NCI-H446 (cell line): Measurements from ENCODE around the gene AFG1L.
"Not testable (repeated sequence)": the region's sequence is repeated elsewhere in the genome, so short reads cannot be mapped to it uniquely, and the experiment has no call there.

Source experiments
- DNase-seq, 2 experiments: peaks; one replicate each; lab custom pipeline; 2025; lab: John Stamatoyannopoulos, UW

AFG1L gene

DNA sequence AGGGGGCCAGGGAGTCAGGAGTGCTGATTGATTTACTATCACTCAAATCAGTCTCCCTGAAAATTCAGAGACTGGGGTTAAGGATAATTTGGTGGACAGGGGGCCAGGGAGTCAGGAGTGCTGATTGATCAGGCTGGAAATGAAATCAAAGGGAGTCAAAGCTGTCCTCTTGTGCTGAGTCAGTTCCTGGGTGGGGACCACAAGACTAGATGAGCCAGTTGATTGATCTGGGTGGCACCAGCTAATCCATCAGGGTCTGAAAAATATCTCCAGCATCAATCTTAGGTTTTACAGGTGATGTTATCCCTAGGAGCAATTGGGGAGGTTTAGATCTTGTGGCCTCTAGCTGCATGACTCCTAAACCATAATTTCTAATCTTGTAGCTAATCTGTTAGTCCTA is 6.1 kb upstream of the AFG1L start:
- DNase-seq = no peak

DNA sequence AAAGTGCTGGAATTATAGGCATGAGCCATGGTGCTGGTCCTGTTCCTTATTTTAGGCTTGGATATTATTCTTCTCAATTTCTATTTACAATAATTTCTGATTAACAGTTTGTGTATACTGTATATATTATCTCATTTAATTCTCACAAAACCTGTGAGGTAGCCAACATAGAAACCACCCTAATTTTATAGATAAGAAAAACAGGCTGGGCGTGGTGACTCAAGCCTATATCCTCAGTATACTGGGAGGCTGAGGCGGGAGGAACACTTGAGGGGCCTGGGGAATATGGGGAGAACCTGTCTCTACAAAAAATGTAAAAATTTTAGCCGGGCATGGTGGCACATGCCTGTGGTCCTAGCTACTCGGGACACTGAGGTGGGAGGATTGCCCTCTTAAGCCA is 3.8 kb upstream of the AFG1L start:
- DNase-seq = no peak

GRCh38 chr6:108292561-108292960 is 2.3 kb upstream of the AFG1L start:
- not testable (repeated sequence) for DNase-seq

DNA sequence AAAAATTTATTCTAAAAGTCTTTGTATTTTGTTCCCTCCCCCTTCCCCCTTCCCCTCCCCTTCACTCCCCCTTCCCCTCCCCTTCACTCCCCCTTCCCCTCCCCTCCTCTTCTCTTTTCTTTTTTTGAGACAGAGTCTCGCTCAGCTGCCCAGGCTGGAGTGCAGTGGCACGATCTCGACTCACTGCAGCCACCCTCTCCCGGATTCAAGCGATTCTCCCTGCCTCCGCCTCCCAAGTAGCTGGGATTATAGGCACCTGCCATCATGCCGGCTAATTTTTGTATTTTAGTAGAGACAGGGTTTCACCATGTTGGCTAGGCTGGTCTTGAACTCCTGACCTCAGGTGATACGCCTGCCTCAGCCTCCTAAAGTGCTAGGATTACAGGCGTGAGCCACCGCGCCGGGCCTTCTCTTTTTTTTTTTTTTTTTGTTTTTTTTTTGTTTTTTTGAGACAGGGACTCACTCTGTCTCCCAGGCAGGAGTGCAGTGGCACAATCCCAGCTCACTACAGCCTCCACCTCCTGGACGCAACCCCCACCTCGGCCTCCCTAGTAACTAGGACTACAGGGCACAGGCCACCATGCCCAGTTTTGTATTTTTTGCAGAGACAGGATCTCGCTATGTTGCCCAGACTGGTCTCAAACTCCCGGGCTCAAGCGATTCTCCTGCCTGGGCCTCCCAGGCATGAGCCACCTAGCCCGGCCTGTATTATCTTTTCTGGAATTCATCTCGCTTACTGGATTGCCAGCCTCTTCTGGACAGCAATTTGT is 1.1 kb upstream of the AFG1L start:
- no peak for DNase-seq

DNA sequence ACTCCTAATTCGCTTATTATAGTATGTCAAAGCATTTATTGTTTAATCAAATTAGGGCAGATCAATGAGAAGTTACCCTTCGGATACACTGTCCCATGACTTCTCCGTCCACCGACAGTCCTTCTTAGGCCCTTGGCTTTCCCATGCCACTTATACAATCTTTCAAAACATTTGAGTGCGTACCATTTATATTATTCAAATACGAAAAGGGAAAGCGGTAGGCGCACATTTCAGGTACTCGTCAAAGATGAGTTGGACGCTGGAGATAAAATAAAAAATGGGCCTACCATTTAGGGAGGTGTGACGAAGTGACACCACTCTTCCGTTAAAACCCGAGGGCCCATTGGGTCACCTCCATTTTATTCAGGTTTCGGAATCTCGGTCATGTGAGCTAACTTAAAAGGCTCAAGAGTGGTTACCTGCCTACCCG is 542 bp upstream of the AFG1L start:
- no peak for DNase-seq

DNA sequence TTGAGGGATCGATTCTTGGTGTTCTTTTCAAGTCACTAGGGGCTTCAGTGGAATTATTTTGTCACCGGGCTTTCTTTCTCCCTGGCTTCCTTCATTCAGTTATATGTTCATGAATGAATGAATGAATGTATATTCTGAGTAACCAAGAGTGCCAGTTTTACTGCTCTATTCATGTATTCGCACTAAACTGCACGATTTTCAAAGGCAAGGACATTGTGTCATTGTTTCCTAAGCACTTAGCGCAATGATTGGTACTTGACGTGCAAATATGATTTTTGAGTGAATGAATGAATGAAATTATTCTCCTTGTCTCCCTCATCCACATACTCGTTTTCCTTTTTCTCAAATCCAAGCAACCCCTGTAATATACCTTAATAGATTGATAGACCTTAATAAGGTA is 822 bp downstream of the AFG1L start:
- no peak for DNase-seq

DNA sequence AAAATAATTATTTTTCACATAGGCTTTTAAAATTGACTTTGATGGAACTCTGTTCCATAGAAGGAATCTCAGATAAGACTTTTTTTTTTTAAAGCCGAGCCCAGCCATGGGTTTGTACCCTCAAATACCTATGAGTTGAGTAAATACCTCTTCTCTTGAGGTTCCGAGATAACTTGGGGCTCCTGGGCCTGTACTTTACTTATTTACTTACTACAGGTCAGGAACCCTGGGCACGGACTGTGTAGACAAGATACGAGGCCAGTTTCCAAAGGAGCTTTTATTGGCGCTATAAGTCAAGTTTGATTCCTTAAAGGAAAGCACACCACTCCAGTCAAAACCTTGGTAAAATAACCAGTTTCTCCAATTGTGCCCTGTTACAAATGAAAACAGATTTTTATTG is 7.5 kb downstream of the AFG1L start:
- DNase-seq = no peak

- DNase-seq = no peak
Measured at GRCh38 chr6:108304646-108305045, 9.8 kb downstream of the AFG1L start.

- not testable (repeated sequence) for DNase-seq
Measured at GRCh38 chr6:108308641-108309040, 13.8 kb downstream of the AFG1L start.

- DNase-seq = no peak
Measured at GRCh38 chr6:108309844-108310243, 15.0 kb downstream of the AFG1L start.

GRCh38 chr6:108312605-108313004 is 17.8 kb downstream of the AFG1L start:
- DNase-seq = no peak

DNA sequence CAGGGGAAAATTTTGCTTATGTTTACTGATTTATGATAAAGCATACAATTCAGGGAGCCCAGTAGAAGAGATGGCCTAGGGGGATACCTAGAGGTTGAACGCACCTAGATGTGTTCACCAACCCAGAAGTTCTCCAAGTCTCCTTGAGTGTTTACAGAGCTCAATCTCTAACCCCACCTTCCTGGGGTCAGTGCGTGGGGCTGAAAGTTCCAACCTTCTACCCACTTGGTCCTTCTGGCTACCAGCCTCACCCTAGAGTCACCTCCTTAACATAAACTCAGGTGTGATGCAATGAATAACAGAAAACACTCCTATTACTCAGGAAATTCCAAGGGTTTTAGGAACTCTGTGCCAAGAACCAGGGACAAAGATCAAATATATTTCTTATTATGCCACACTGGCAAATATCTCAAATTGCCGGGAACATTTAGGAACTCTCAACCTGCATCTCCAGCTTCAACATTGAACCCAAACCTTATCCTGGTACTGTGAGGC is 26.4 kb downstream of the AFG1L start:
- DNase-seq = no peak

DNA sequence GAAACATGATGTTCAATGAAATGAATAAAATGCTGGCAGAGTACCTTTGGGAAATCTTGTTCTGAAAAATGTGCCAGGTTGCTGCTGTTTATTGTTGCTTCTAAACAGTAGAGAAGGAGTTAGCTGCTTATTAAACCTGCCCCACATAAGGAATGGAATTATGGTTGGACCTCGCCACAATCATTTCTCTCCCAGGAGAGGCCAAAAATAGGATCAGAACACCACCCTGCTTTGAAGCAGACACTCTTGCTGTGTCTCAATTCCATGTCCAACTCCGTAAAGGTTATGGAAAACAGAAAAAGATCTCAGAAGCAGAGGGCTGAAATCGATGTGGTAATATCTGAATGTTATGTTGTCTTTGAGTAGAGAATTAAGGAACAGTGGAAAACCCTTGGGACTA is 27.9 kb downstream of the AFG1L start:
- no peak for DNase-seq

- no peak for DNase-seq
Measured at GRCh38 chr6:108323710-108324466, 29.0 kb downstream of the AFG1L start.

DNA sequence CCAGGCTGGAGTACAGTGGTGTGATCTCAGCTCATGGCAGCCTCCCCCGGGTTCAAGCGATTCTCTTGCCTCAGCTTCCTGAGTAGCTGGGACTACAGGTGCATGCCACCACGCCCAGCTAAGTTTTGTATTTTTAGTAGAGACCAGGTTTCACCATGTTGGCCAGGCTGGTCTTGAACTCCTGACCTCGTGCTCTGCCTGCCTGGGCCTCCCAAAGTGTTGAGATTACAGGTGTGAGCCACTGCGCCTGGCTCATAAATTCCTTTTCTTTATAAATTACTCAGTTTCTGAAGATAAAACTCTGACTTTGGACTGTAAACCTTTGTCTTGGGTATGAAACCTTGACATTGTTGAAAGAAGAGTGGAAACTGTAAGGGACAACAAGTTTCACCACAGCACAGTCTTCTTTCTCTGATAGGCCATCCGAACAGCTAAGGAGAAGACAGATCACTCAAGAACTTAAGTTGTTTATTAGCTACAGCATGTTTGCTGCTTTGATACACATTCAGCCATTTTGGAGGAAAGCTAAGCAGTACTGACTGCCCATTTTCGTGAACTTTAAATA is 35.4 kb downstream of the AFG1L start:
- DNase-seq = not testable (repeated sequence)

DNA sequence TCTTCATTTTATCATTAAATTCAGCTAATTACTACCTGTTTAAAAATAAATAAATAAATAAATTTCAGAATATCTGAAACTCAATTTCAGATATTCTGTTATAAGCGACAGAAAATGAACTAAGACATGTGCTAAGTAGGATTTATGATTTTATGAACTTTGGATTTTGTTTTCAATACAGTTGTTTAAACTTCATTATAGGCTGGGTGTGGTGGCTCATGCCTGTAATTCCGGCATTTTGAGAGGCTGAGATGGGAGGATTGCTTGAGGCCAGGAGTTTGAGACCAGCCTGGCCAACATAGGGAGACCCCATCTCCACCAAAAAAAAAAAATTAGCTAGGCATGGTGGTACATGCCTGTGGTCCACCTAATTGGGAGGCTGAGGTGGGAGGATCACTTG is 36.0 kb downstream of the AFG1L start:
- DNase-seq = no peak

DNA sequence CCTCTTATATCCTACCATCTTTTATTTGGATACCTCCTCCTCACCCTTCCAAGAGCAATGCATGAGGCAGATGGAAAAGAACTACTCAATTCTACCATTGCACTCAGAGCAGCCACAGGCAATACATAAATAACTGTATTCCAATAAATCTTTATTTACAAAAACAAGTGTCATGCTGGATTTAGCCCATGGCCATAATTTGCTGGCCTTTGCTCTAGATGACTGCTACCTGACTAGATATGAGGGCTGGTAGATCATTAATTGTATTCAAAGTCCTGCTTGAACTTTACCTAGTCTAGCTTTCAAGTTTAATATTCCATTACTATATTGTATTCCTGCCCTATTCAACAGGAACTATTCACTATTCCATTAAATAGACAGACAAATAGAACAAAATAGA is 37.1 kb downstream of the AFG1L start:
- DNase-seq = no peak

DNA sequence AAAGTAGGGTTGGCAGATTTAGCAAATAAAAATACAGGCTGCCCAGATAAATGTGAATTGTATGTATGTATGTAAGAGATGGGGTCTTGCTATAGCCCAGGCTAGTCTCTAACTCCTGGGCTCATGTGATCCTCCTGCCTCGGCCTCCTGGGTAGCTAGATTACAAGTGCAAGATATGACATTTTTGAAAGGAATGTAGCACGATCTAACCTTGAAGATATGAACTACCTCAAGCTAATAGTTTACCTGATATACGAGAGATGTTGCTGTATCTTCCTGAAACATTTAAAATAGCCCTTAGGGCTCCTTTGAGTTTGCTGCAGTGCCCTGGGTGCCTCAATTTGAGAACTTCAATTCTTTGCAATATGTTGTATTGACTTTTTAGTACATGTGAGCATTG is 42.1 kb downstream of the AFG1L start:
- DNase-seq = no peak

- no peak for DNase-seq
Measured at GRCh38 chr6:108337721-108338120, 42.9 kb downstream of the AFG1L start.

DNA sequence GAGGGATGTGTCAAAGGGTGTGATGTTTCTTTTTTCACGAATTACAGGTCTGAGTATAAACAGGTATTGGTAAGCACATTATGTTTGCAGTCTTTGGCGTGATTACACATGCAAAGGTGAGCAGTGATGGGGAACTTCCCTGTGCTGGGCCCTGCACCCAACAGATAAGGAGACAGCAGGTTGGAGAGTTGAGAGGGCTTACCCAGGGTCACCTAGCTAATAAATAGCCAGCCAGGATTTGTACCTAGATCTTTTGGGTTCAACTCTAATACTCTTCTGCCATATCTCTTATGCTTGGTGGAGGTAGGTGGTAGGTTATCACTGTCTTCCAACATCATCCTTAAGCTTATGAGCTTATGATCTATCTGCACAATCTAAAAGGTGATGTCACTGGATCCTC is 46.5 kb downstream of the AFG1L start:
- DNase-seq = no peak

GRCh38 chr6:108343894-108344293 is 49.0 kb downstream of the AFG1L start:
- DNase-seq = no peak

DNA sequence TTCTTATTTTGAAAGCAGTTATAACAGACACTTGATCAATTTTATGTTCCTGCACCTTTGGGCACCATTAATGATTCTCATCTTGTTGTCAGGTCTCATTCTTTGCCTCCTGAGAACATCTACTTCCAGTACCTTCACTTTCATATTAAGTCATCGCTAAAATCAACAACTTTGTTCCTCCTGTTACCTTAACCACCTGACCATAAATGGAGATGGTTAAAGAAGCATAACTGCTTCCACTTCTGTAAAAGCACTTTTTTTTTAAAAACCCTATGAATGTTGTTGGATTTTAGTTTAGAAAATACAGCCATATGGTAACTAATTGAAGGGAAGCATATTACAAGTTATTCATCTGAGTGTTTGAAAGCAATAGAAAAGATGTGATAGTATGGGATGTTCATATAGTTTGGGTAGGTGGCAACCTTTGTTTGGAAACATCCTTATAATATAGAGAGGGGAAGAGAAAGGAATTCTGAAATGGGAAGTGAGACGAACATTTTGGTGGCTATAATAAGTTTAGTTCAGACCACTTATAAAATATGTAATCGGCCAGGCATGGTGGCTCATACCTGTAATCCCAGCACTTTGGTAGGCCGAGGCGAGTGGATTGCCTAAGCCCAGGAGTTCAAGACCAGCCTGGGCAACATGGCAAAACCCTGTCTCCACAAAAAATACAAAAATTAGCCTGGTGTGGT is 53.9 kb downstream of the AFG1L start:
- no peak for DNase-seq
